SU-DHL-6 (cell line): ENCODE measurements around the gene SEMA4D.

ENCODE experiments used
- H2AFZ ChIP-seq: fragments of 200-600 bp; sonication (generic); 2 replicates; pipeline ENCODE4 v1.6.1; 2014; ENCODE audit warnings: low read depth, mild to moderate bottlenecking, moderate library complexity, mixed read lengths, antibody characterized with exemption, low read length; ENCODE audit not compliant: severe bottlenecking
- H3F3A ChIP-seq: fragments of 200-600 bp; shearing (Covaris generic); 2 replicates; pipeline ENCODE4 v1.6.0; 2016; ENCODE audit warnings: antibody characterized with exemption, mild to moderate bottlenecking; ENCODE audit not compliant: insufficient read depth
- H3K27ac ChIP-seq: fragments of 200-600 bp; sonication (generic); 2 replicates; pipeline ENCODE4 v1.5.1; 2016; ENCODE audit warnings: low read depth, mild to moderate bottlenecking, low read length, moderate library complexity, mixed read lengths
- H3K27me3 ChIP-seq: fragments of 200-600 bp; sonication (generic), shearing (Covaris generic); 2 replicates; pipeline ENCODE4 v1.6.0; 2014; ENCODE audit warnings: mild to moderate bottlenecking, low read length
- H3K36me3 ChIP-seq: fragments of 200-600 bp; sonication (generic); 2 replicates; pipeline ENCODE4 v1.6.1; 2014; ENCODE audit warnings: mild to moderate bottlenecking, low read length, mixed read lengths
- H3K4me2 ChIP-seq: fragments of 300-600, 200-600 bp; shearing (Covaris generic), sonication (generic); 2 replicates; pipeline ENCODE4 v1.6.0; 2014; ENCODE audit warnings: low read length, low read depth, mild to moderate bottlenecking; ENCODE audit not compliant: poor library complexity, severe bottlenecking
- H3K4me3 ChIP-seq: fragments of 200-600 bp; sonication (generic); 2 replicates; pipeline ENCODE4 v1.5.1; 2014; ENCODE audit warnings: antibody characterized with exemption, low read length, mild to moderate bottlenecking, mixed read lengths; ENCODE audit not compliant: insufficient read depth, poor library complexity, severe bottlenecking
- H3K79me2 ChIP-seq: fragments of 200-600 bp; sonication (generic); 2 replicates; pipeline ENCODE4 v1.6.1; 2014; ENCODE audit warnings: mild to moderate bottlenecking, low read length, moderate library complexity; ENCODE audit not compliant: insufficient read depth
- H3K9ac ChIP-seq: fragments of 200-600 bp; sonication (generic); 2 replicates; pipeline ENCODE4 v1.7.0; 2014; ENCODE audit warnings: mild to moderate bottlenecking, low read length
- H3K9me2 ChIP-seq: fragments of 200-600 bp; sonication (generic); replicated peaks from 2 replicates; pipeline ENCODE4 v1.6.1; 2014; ENCODE audit warnings: low read length; ENCODE audit not compliant: insufficient read depth
- H3K9me3 ChIP-seq: fragments of 200-600 bp; sonication (generic); 2 replicates; pipeline ENCODE4 v1.6.1; 2014; ENCODE audit warnings: low read length, mixed read lengths; ENCODE audit not compliant: insufficient read depth
- H4K20me1 ChIP-seq: fragments of 200-600 bp; sonication (generic); 2 replicates; pipeline ENCODE4 v1.6.1; 2014; ENCODE audit warnings: low read depth, mild to moderate bottlenecking, antibody characterized with exemption, low read length, moderate library complexity, mixed read lengths
- CTCF ChIP-seq: fragments of 200-600 bp; sonication (generic); IDR thresholded peaks from one replicate; pipeline ENCODE4 v1.5.1; 2017; ENCODE audit warnings: antibody characterized with exemption, mild to moderate bottlenecking, low read length, moderate library complexity; ENCODE audit not compliant: insufficient read depth, poor library complexity, severe bottlenecking
- EZH2phosphoT487 ChIP-seq: fragments of 200-600 bp; sonication (generic), shearing (Covaris generic); conservative IDR thresholded peaks from 2 replicates; pipeline ENCODE4 v1.6.1; 2018; ENCODE audit warnings: mild to moderate bottlenecking, antibody characterized with exemption, low read length, moderate library complexity, mixed read lengths

SEMA4D gene

GRCh38 chr9:89312222-89312571 lies 185.7 kb downstream of the SEMA4D start:
- TF ChIP-seq EZH2phosphoT487 (no peak), CTCF (no peak)
- H3K9me3 ChIP-seq, result no peaks in the 10 kb centered on the region
- H3K27ac ChIP-seq, result peak overlapping the region; percentile 92
- H3K36me3 ChIP-seq, result peaks cover 38% of the 10 kb centered on the region
- peaks cover 33% of the 10 kb centered on the region for H4K20me1 ChIP-seq
- peak overlapping the region; percentile 94 for H3K4me3 ChIP-seq
- peak overlapping the region; percentile 87 for H3K9ac ChIP-seq
- peak overlapping the region; percentile 98 for H3K4me2 ChIP-seq
- no peak overlapping the region for H2AFZ ChIP-seq
- no peaks in the 10 kb centered on the region for H3K27me3 ChIP-seq
- no peaks in the 10 kb centered on the region for H3K9me2 ChIP-seq
- H3K79me2 ChIP-seq, result peaks cover 50% of the 10 kb centered on the region
- peaks cover 52% of the 10 kb centered on the region for H3F3A ChIP-seq

GRCh38 chr9:89311346-89312221 lies 186.3 kb downstream of the SEMA4D start:
- H3K9me2 ChIP-seq, result no peaks in the 10 kb centered on the region
- H3K9ac ChIP-seq, result peak overlapping the region; percentile 87
- peaks cover 32% of the 10 kb centered on the region for H3K36me3 ChIP-seq
- peaks cover 46% of the 10 kb centered on the region for H3F3A ChIP-seq
- H4K20me1 ChIP-seq, result peaks cover 33% of the 10 kb centered on the region
- H2AFZ ChIP-seq, result no peak overlapping the region
- TF ChIP-seq CTCF (no peak), EZH2phosphoT487 (no peak)
- no peaks in the 10 kb centered on the region for H3K9me3 ChIP-seq
- H3K4me2 ChIP-seq, result peak overlapping the region; percentile 98
- H3K4me3 ChIP-seq, result peak overlapping the region; percentile 94
- H3K79me2 ChIP-seq, result peaks cover 50% of the 10 kb centered on the region
- H3K27ac ChIP-seq, result peak overlapping the region; percentile 92
- H3K27me3 ChIP-seq, result no peaks in the 10 kb centered on the region
